ENCODE measurements around the gene MYH4. TPM values are rescaled to one million over a fixed set of nuclear protein-coding genes. Genes with fewer than 3 reads are reported as not detected.

Gene MYH4
- total RNA-seq, result not detected

DNA sequence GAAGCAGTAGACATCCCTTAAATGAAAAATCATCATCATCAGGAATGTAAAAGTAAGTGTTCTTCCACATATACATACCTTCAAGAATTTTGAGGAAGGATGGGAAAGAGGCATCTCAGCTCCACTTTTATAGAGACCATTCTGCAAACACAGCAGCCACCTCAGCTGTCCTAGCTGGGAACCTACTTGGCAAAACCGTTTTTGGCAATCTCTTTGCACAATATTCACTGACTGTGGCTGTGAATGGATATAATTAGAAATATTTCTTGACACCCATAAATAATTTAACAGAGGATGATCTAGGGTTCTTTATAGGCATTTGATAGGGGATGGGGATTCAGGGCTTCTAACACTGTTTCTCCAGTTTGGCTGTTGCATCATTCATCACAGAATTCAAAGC lies at the start of gene MYH4:
Gene MYH4, minus strand, starts transcription at position 101 of the 400 bp plus-strand sequence. CDS start 2,814 bp downstream, outside the sequence.
- ATAC-seq (no peak), DNase-seq (no peak)
- H3K36me3 ChIP-seq (replicated peaks in 1 of 2; ENCODE audit: insufficient read depth in 1 of 2, low read depth in 2 of 2), result no peaks in the 10 kb centered on the region
- 25 to 30% methylated on average over 1 of the region's 1 CpG for WGBS, 2 donors
- no peak for TF ChIP-seq POLR2A (IDR thresholded peaks at IDR 0.05)
- TF ChIP-seq, protein P1, sequence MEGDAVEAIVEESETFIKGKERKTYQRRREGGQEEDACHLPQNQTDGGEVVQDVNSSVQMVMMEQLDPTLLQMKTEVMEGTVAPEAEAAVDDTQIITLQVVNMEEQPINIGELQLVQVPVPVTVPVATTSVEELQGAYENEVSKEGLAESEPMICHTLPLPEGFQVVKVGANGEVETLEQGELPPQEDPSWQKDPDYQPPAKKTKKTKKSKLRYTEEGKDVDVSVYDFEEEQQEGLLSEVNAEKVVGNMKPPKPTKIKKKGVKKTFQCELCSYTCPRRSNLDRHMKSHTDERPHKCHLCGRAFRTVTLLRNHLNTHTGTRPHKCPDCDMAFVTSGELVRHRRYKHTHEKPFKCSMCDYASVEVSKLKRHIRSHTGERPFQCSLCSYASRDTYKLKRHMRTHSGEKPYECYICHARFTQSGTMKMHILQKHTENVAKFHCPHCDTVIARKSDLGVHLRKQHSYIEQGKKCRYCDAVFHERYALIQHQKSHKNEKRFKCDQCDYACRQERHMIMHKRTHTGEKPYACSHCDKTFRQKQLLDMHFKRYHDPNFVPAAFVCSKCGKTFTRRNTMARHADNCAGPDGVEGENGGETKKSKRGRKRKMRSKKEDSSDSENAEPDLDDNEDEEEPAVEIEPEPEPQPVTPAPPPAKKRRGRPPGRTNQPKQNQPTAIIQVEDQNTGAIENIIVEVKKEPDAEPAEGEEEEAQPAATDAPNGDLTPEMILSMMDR (IDR thresholded peaks at IDR 0.05), result no peak
- no peak within 1 kb of the TSS for H3K4me3 ChIP-seq
- H3K27me3 ChIP-seq, result no peaks in the 10 kb centered on the region
- H3K27ac ChIP-seq, result no peak within 1 kb of the TSS
- intact Hi-C loops (cut with DNase I), result no loop called here
- no peaks in the 10 kb centered on the region for H3K4me1 ChIP-seq
- H3K9me3 ChIP-seq, result no peaks in the 10 kb centered on the region

DNA sequence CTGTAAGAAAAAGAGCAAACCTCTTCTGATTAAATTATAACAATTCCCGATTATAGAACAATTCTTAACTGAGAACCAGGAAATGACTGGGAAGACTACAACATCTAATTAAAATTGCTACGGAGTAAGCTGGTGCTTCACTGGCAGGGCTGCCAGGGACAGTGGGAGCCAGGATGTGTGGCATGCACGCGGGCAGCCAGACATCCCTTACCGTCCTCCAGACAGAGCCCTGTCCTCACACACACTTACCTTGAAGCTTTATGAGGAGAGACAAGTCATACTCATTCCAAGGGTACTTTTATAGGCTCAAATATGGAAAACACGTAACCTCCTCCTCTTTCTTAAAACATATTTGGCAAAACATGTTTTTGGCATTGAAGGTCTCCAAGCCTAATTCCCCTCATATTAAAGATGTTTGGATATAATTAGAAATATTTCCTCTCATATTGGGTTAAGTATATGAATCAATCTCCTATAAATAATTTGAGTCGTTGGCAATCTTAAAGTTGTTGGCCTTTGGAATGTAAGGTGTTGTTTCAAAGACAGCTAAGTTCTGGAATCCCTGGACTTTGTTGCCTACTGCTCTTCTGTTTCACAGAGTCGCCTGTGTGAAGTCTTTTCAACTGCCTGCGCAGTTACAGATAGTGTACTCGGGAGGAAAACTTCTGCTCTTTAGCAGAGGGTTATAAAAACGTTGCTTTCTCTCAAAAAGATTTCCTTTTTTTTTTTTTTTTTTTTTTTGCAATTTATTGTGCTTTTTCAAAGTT lies 49.1 kb upstream of the MYH4 start, which contains the start of gene MYH1:
Gene MYH1, minus strand, starts transcription at position 272 of the 767 bp plus-strand sequence. CDS start 1,900 bp downstream, outside the sequence.
- intact Hi-C loops (cut with DNase I), result no loop called here
- TF ChIP-seq POLR2A (IDR thresholded peaks at IDR 0.05), result no peak
- TF ChIP-seq, protein P1 (IDR thresholded peaks at IDR 0.05), result no peak
- no peaks in the 10 kb centered on the region for H3K27me3 ChIP-seq
- no peaks in the 10 kb centered on the region for H3K4me1 ChIP-seq
- ATAC-seq (no peak), DNase-seq (no peak)
- H3K4me3 ChIP-seq, result no peak within 1 kb of the TSS
- H3K9me3 ChIP-seq, result no peaks in the 10 kb centered on the region
- no peaks in the 10 kb centered on the region for H3K36me3 ChIP-seq (replicated peaks in 1 of 2; ENCODE audit: insufficient read depth in 1 of 2, low read depth in 2 of 2)
- 53 to 58% methylated on average over 11 of the region's 11 CpGs for WGBS, 2 donors
- no peak within 1 kb of the TSS for H3K27ac ChIP-seq

DNA sequence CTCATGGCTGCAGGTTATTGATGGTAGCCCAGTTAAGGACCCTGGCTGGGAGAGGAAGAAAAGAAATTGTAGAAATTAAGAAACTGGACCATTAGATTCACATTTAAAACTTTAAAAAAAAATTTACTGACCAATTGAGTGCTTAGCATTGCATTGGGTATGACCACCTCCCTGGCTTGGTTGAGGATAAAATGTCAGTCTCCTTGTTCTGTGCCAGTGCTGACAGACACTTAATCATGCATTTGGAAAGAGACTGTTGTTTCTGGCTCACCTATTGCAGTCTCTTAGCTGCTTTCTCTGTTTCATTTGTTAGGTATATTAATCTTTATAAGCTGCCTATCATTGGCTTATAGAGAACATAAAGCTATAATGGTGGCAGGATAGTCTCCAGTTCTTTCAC lies 47.3 kb upstream of the MYH4 start:
- Histone ChIP-seq H3K27ac (no peak overlapping the region), H3K9me3 (no peaks in the 10 kb centered on the region), H3K27me3 (no peaks in the 10 kb centered on the region), H3K4me3 (no peak overlapping the region), H3K4me1 (no peaks in the 10 kb centered on the region), H3K36me3 (replicated peaks in 1 of 2; ENCODE audit: insufficient read depth in 1 of 2, low read depth in 2 of 2) (no peaks in the 10 kb centered on the region)
- DNase-seq (no peak), ATAC-seq (no peak)
- intact Hi-C loops (cut with DNase I), result no loop called here
- TF ChIP-seq, protein P1 (IDR thresholded peaks at IDR 0.05), result no peak
- no peak for TF ChIP-seq POLR2A (IDR thresholded peaks at IDR 0.05)

DNA sequence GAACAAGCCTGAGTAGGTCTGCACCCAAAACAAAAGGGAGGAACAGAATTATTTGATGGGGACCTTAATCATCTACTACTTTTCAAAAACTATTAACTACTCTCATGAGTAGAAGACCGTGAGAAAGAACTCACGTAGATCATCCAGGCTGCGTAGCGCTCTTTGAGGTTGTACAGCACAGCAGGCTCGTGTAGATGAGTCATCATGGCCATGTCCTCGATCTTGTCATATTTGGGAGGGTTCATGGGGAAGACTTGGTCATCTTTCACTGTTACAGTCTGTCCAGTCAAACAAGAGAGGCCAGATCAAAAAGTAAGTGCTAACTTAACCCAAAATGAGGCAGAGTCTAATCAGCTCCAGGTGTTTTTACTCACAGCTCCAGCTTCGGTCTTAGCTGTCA lies 46.7 kb upstream of the MYH4 start:
- H3K4me1 ChIP-seq, result no peaks in the 10 kb centered on the region
- no peaks in the 10 kb centered on the region for H3K27me3 ChIP-seq
- H3K4me3 ChIP-seq, result no peak overlapping the region
- no peaks in the 10 kb centered on the region for H3K9me3 ChIP-seq
- 67 to 72% methylated on average over 7 of the region's 7 CpGs for WGBS, 2 donors
- TF ChIP-seq, protein P1 (IDR thresholded peaks at IDR 0.05), result no peak
- no peak for TF ChIP-seq POLR2A (IDR thresholded peaks at IDR 0.05)
- intact Hi-C loops (cut with DNase I), result no loop called here
- no peak overlapping the region for H3K27ac ChIP-seq
- DNase-seq, result no peak
- H3K36me3 ChIP-seq (replicated peaks in 1 of 2; ENCODE audit: insufficient read depth in 1 of 2, low read depth in 2 of 2), result no peaks in the 10 kb centered on the region
- no peak for ATAC-seq

Data from body of pancreas (tissue), 4 donors.